Coronary artery (tissue), 2 donors: ENCODE data around the gene TLR7.
A peak's percentile ranks its signal among the peaks of the same experiment; 100 is the strongest.

Source experiments
- DNase-seq: peaks from one replicate; pipeline ENCODE4 v3.0.0-alpha.2; 2017; ENCODE audit warnings: low spot score
- H3K27ac ChIP-seq, 2 donors: fragments of 200-600 bp; sonication (generic); one replicate each; pipeline ENCODE4 v1.5.1; 2016 to 2019
- H3K4me3 ChIP-seq: fragments of 200-600 bp; sonication (generic); 2 replicates; pipeline ENCODE4 v1.5.1; 2016; ENCODE audit warnings: mild to moderate bottlenecking, moderate library complexity
- CTCF ChIP-seq: fragments of 200-600 bp; sonication (generic); IDR thresholded peaks from one replicate; pipeline ENCODE4 v1.5.1; 2019; ENCODE audit warnings: antibody characterized with exemption

TLR7 gene

DNA sequence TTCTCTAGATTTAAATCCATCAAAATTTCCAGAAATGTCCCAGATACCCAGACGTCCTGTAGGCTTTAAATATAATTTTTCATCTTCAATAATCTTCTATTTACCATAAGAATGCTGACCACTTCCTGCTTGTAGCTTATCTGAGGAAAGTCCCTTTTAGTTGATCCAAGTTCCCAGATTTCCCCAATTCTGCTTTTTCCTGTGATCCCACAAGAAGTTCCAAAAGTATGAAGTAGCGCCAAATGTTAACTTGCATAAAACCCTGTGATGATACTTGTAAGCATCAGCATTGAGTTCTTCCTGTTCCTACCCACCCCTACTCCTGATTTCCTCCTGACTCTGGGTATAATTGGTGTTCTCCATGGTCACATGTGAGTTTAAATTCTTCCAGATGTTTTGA, 29.0 kb downstream of the TLR7 start:
- Histone ChIP-seq H3K4me3 (no peak overlapping the region), H3K27ac (no peak overlapping the region)
- TF ChIP-seq CTCF, result no peak
- DNase-seq, result no peak

DNA sequence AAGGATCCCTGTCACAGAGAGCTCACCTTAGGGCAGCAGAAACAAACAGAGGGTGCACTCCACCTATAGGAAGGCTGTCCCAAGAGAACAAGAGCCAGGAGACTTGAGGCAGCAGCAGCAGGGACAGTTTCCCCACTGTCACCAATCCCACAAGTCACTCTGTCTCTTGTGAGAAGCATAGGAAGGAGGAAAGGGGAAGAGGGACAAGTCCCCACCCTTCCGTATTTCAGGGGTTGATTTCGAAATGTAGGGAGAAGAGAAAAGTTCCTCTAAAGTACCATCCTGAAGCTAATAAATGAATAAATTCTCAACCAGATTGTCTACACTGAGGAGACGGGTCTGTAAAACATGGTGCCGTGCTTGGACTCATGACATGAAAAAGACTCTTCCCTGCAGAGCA, 30.1 kb downstream of the TLR7 start:
- no peak for DNase-seq
- no peak overlapping the region for H3K4me3 ChIP-seq
- no peak for TF ChIP-seq CTCF

DNA sequence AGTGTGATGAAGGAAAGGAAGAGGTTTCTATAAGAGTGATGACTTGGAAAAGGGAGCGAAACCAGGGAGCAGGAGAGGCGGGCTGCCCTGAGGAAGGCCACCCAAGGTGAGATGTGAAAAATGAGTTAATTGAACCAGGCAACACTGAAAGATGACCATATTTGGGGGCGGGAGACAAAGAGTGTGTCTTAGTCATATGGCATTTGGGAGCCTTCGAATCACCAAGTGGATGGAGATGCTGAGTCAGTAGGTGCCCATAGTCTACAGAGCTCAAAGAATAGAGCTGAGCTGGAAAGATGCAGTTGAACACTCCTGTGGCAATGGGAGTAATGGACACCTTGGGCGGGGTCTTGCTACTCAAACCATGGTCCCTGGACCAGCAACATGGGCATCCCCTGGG, 31.2 kb downstream of the TLR7 start:
- Histone ChIP-seq H3K4me3 (no peak overlapping the region), H3K27ac (no peak overlapping the region)
- no peak for TF ChIP-seq CTCF
- no peak for DNase-seq

More for the DNA sequence above, 30.1 kb downstream of the TLR7 start:
- H3K27ac ChIP-seq, result no peak overlapping the region

GRCh38 chrX:12899506-12899905, 32.6 kb downstream of the TLR7 start:
- no peak overlapping the region for H3K27ac ChIP-seq
- no peak for DNase-seq
- H3K4me3 ChIP-seq, result no peak overlapping the region
- no peak for TF ChIP-seq CTCF

DNA sequence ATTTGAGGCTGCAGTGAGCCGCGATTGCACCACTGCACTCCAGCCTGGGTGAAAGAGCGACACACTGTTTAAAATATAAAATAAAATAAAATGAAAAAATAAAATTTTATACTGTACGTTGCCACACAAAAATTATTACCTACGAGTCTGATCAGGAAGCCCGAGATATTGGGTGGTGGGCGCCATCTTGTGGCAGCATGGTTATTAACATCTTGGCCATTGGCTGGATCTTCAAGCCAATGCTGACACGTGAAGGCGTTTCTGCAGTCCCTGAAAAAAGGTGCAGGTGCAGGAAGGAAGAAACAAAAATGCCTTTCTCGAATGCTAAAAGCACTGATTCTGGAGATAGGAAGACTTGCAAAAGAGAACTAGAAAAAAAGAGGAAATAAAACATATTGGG, 34.6 kb downstream of the TLR7 start:
- H3K27ac ChIP-seq, result no peak overlapping the region
- no peak for DNase-seq
- TF ChIP-seq CTCF, result peak; percentile 32
- no peak overlapping the region for H3K4me3 ChIP-seq

GRCh38 chrX:12903646-12904045, 36.8 kb downstream of the TLR7 start:
- DNase-seq, result no peak

More at GRCh38 chrX:12903646-12904045, 36.8 kb downstream of the TLR7 start:
- no peak for TF ChIP-seq CTCF
- no peak overlapping the region for H3K4me3 ChIP-seq
- no peak overlapping the region for H3K27ac ChIP-seq
